ENCODE data around the gene NUDT14.

Gene NUDT14

GRCh38 chr14:105168979-105169507 is 12.1 kb downstream of the NUDT14 start:
- TF ChIP-seq GATA3 (IDR thresholded peaks at IDR 0.05; ENCODE audit: low read depth, low read length) = no peak
- TF ChIP-seq GATA2 (IDR thresholded peaks at IDR 0.05; ENCODE audit: low read depth, low read length) = no peak

DNA sequence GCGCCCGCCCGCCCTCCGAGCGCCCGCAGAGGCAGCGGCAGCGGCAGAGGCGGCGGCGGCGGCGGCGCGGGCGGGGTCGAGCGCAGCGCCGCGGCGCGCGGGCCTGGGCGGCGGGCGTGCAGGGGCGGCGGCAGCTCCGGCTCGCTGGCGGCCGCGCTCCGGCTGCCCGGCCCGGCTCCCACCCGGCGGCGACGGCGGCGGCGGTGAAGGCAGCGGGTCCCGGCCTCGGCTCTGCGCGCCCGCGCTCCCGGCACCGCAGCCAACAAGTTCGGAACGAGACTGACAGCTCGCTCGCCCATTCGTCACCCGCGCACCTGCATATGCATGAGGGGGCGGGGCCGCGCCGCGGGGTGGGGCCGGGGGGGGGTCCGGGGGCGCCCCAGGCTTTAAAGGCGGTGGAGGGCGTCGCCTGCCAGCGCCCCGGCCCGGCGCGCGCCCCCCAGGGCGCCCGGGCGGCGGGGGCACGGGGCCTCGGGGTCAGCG is 12.6 kb downstream of the NUDT14 start, which contains the start of gene JAG2:
Gene JAG2 (minus strand): TSS at position 281 of the 483 bp plus-strand sequence. CDS start 356 bp downstream, outside the sequence.
- no peak for TF ChIP-seq GATA3 (IDR thresholded peaks at IDR 0.05; ENCODE audit: low read depth, low read length)
- TF ChIP-seq GATA2 (IDR thresholded peaks at IDR 0.05; ENCODE audit: low read depth, low read length) = no peak

DNA sequence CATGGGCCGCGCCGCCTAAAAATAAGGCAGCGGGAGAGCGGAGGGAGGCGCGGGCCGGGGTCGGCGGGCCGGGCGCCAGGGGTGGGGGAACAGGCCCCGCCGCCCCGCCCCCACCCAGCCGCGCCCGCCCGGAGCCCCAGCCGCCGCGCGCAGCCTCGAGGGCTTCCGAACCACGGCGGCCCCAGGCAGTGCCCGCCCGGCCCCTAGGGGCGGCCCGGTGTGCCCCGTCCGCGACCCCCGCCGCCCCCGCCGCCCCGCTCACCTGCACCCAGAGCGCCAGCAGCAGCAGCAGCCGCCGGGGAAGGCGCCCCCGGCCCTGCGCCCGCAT is 13.1 kb downstream of the NUDT14 start:
- no peak for TF ChIP-seq GATA2 (IDR thresholded peaks at IDR 0.05; ENCODE audit: low read depth, low read length)
- no peak for TF ChIP-seq GATA3 (IDR thresholded peaks at IDR 0.05; ENCODE audit: low read depth, low read length)

- TF ChIP-seq GATA2 (IDR thresholded peaks at IDR 0.05; ENCODE audit: low read depth, low read length) (no peak), GATA3 (IDR thresholded peaks at IDR 0.05; ENCODE audit: low read depth, low read length) (no peak)
Observed at GRCh38 chr14:105167303-105168092, 13.6 kb downstream of the NUDT14 start.

GRCh38 chr14:105166571-105167302 is 14.4 kb downstream of the NUDT14 start:
- TF ChIP-seq GATA3 (IDR thresholded peaks at IDR 0.05; ENCODE audit: low read depth, low read length) (no peak), GATA2 (IDR thresholded peaks at IDR 0.05; ENCODE audit: low read depth, low read length) (no peak)

GRCh38 chr14:105165761-105166485 is 15.2 kb downstream of the NUDT14 start:
- TF ChIP-seq GATA2 (IDR thresholded peaks at IDR 0.05; ENCODE audit: low read depth, low read length) (no peak), GATA3 (IDR thresholded peaks at IDR 0.05; ENCODE audit: low read depth, low read length) (no peak)

DNA sequence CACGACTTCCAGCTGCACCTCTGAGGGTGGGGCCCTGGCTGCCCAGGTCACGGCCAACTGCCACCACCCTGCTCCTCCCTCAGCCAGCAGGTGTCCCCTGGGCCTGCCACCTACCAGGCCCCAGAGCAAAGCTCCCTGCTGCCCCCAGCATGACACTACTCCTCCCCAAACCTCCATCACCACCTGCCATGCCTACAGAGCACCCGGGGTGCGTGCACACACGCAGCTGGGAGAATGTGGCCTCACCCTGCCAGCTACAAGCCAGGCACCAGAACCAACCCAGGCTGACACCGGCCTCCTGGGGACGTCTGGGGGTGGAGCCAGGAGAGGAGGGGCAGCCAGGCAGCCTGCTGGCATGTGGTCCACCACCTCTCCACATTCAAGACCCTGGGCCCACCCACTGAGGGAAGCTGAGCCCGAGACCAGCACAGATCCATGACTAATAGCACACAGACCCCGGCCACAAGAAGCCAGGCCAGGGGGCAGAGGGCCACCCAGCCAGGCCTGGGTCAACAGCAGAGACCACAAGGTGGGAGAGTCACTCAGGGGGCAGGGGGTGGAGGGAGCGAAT is 15.9 kb downstream of the NUDT14 start:
- TF ChIP-seq GATA3 (IDR thresholded peaks at IDR 0.05; ENCODE audit: low read depth, low read length) (no peak), GATA2 (IDR thresholded peaks at IDR 0.05; ENCODE audit: low read depth, low read length) (no peak)

DNA sequence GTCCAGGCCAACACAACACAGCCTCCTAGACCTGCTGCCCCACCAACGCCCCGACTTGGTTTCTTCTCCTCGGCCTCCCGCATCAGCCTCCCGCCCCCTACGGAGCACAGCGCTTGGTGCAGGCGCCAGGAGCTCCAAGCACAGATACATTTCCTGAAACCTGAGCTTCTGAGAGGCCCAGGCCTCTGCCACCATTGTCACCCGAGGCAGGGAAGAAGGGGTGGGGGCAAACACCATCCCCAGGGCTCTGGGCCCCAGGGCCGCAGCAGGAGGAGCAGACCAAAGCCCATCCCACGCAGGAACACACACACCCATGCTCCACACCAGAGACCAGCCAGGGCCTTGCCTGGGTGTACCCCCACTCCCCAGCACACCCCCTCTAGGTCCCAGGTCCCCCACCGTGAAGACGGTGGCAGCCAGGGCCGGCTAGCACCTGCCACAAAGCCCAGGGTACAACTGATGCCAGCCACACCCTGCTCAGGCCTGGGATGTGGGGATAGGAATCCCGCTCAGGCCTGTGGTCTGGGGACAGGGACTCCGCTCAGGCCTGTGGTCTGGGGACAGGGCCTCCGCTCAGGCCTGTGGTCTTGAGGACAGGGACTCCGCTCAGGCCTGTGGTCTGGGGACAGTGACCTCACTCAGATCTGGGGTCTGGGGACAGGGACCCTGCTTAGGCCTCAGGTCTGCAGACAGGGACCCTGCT is 17.9 kb downstream of the NUDT14 start:
- TF ChIP-seq GATA2 (IDR thresholded peaks at IDR 0.05; ENCODE audit: low read depth, low read length) (no peak), GATA3 (IDR thresholded peaks at IDR 0.05; ENCODE audit: low read depth, low read length) (no peak)

DNA sequence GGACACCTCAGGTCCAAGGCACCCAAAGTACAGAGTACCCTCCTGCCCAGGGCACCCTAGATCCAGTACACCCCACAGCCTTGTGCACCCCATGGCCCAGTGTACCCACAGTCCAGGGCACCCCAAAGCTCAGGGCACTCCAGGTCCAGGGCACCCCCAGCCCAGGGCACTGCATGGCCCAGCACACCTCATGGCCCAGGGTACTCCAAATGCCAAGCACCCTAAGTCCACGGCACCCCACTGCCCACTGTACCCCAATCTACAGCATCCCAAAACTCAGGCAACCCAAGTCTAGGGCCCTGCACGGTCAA is 18.5 kb downstream of the NUDT14 start:
- TF ChIP-seq GATA2 (IDR thresholded peaks at IDR 0.05; ENCODE audit: low read depth, low read length) = no peak
- TF ChIP-seq GATA3 (IDR thresholded peaks at IDR 0.05; ENCODE audit: low read depth, low read length) = no peak

- TF ChIP-seq GATA2 (IDR thresholded peaks at IDR 0.05; ENCODE audit: low read depth, low read length) (no peak), GATA3 (IDR thresholded peaks at IDR 0.05; ENCODE audit: low read depth, low read length) (no peak)
Observed at GRCh38 chr14:105161964-105162668, 19.0 kb downstream of the NUDT14 start.

- no peak for TF ChIP-seq GATA2 (IDR thresholded peaks at IDR 0.05; ENCODE audit: low read depth, low read length)
- TF ChIP-seq GATA3 (IDR thresholded peaks at IDR 0.05; ENCODE audit: low read depth, low read length) = no peak
Observed at GRCh38 chr14:105161309-105161708, 19.8 kb downstream of the NUDT14 start.

DNA sequence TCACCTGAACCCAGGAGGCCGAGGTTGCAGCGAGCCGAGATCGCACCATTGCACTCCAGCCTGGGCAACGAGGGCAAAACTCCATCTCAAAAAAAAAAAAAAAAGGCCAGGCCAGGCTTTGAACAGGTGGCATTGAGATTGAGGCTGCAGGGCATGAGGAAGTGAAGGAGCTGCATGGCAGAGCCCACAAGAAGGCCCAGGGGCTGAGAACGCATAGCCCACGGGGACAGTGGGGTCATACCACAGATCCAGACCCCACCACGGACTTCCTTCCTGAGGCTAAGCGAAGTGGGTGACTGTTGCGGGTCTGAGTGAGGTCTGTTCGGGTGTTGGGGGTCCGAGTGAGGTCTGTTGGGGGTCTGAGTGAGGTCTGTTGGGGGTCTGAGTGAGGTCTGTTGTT is 20.3 kb downstream of the NUDT14 start:
- TF ChIP-seq GATA2 (IDR thresholded peaks at IDR 0.05; ENCODE audit: low read depth, low read length) = no peak

DNA sequence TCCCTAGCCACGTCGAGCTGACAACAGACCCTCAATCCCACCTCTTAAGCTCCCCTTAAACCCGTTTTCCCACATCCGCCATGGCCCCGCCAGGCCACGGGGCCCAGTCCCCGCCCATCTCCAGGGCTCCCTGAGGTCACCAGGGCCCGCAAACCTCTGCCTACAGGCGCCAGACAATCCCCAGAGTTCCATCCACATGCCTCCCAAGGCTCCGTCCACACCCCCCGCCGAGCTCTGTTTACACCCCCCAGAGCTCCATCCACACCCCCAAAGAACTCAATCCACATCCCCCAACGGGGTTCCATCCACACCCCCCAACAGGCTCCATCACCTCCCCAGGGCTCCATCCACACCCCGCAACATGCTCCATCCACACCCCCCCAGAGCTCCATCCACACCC is 21.8 kb downstream of the NUDT14 start:
- TF ChIP-seq GATA2 (IDR thresholded peaks at IDR 0.05; ENCODE audit: low read depth, low read length) = no peak
- no peak for TF ChIP-seq GATA3 (IDR thresholded peaks at IDR 0.05; ENCODE audit: low read depth, low read length)

Measured in SH-SY5Y (cell line).